A549 (cell line): ENCODE data around the gene PSD2. TPM values are rescaled to one million over a fixed set of nuclear protein-coding genes. Genes with fewer than 3 reads are reported as not detected.

Source experiments
- ATAC-seq, 2 experiments: fragments of 200-7000 bp in 1 of 2; fragments of >200 bp in 1 of 2; cut with Nextera tagmentation in 1 of 2; cut with Tn5 transposase in 1 of 2; 3 replicates each; pipeline versions ENCODE4 v1.8.0 to v1.9.1; 2018 to 2020; ENCODE audit warnings: mild to moderate bottlenecking in 1 of 2, moderate library complexity in 1 of 2
- CTCF ChIA-PET: fragments of 300-600 bp; sonication (Branson Sonifier 250); formaldehyde crosslinking; extraction: SDS; loops from one replicate; lab custom pipeline; 2021; ENCODE audit warnings: antibody characterized with exemption, inconsistent platforms; lab: Yijun Ruan, JAX
- POLR2A ChIA-PET: fragments of 350-600 bp; formaldehyde crosslinking; extraction: SDS; loops from one replicate; lab custom pipeline; 2021; ENCODE audit warnings: antibody characterized with exemption, inconsistent platforms; lab: Yijun Ruan, JAX
- DNase-seq, 2 experiments: peaks; one replicate each; pipeline versions ENCODE4 v3.0.0 to v3.0.0-alpha.2; 2011 to 2016; ENCODE audit warnings: low read depth in 1 of 2, low spot score in 1 of 2
- FAIRE-seq: peaks from 2 replicates; lab custom pipeline; 2011; peaks lifted over from hg19 to GRCh38; lab: Jason Lieb, UNC
- H3K27ac ChIP-seq, 2 experiments: fragments of >200 bp; sonication (Bioruptor Twin); formaldehyde crosslinking; 3 replicates each; pipeline ENCODE4 v1.5.1; 2016 to 2017
- H3K4me1 ChIP-seq: fragments of >200 bp; sonication (Bioruptor Twin); formaldehyde crosslinking; 3 replicates; pipeline ENCODE4 v1.6.1; 2016
- H3K4me2 ChIP-seq: fragments of >200 bp; sonication (Bioruptor Twin); formaldehyde crosslinking; 3 replicates; pipeline ENCODE4 v1.6.1; 2016
- H3K4me3 ChIP-seq: fragments of >200 bp; sonication (Bioruptor Twin); formaldehyde crosslinking; 3 replicates; pipeline ENCODE4 v1.5.1; 2016
- H3K9me3 ChIP-seq: fragments of >200 bp; sonication (Bioruptor Twin); formaldehyde crosslinking; 3 replicates; pipeline ENCODE4 v1.6.1; 2016
- BHLHE40 ChIP-seq: IDR thresholded peaks from 2 replicates; pipeline ENCODE4 v1.6.1; 2012; ENCODE audit warnings: low read depth, low read length, inconsistent platforms
- CBX2 ChIP-seq: fragments of 200-600 bp; sonication (generic); IDR thresholded peaks from 2 replicates; pipeline ENCODE4 v1.6.1; 2016; ENCODE audit warnings: low read depth, mild to moderate bottlenecking, borderline replicate concordance
- CHD2 ChIP-seq: fragments of 150-350 bp; IDR thresholded peaks from 2 replicates; pipeline ENCODE4 v1.6.1; 2014; ENCODE audit warnings: low read length; ENCODE audit not compliant: partially characterized antibody
- FOSL2 ChIP-seq, 2 experiments: fragments of 450-650 bp in 1 of 2; fragments of >200 bp in 1 of 2; sonication (Bioruptor Twin) in 1 of 2; formaldehyde crosslinking; IDR thresholded peaks; 2 replicates each; pipeline versions ENCODE4 v1.5.0 to v1.6.1; 2016 to 2020; ENCODE audit warnings: mild to moderate bottlenecking in 1 of 2, moderate library complexity in 1 of 2
- FOXS1 ChIP-seq: fragments of 250-450 bp; sonication (Bioruptor Pico); IDR thresholded peaks from 2 replicates; pipeline ENCODE4 v1.5.0; 2020; ENCODE audit warnings: mild to moderate bottlenecking, moderate library complexity
- HDAC2 ChIP-seq: fragments of 200-600 bp; sonication (generic); IDR thresholded peaks from 2 replicates; pipeline ENCODE4 v1.6.1; 2016
- HOXA7 ChIP-seq: fragments of 250-450 bp; sonication (Bioruptor Pico); IDR thresholded peaks from 2 replicates; pipeline ENCODE4 v1.5.0; 2020; ENCODE audit warnings: mild to moderate bottlenecking, moderate library complexity
- HOXB5 ChIP-seq: fragments of 250-450 bp; sonication (Bioruptor Pico); IDR thresholded peaks from 2 replicates; pipeline ENCODE4 v1.5.0; 2020; ENCODE audit warnings: mild to moderate bottlenecking, moderate library complexity
- PBX3 ChIP-seq: IDR thresholded peaks from 2 replicates; pipeline ENCODE4 v1.6.1; 2012
- POLR2AphosphoS2 ChIP-seq: conservative IDR thresholded peaks from 2 replicates; pipeline ENCODE4 v1.6.1; 2012; ENCODE audit warnings: low read length, improper control_type of control experiment, inconsistent platforms
- RNF2 ChIP-seq: fragments of 200-600 bp; sonication (generic); IDR thresholded peaks from 2 replicates; pipeline ENCODE4 v1.6.1; 2016; ENCODE audit warnings: low read depth, mild to moderate bottlenecking, antibody characterized with exemption, moderate library complexity, borderline replicate concordance
- TFCP2L1 ChIP-seq: fragments of 250-450 bp; sonication (Bioruptor Pico); IDR thresholded peaks from 2 replicates; pipeline ENCODE4 v1.5.0; 2021; ENCODE audit warnings: mild to moderate bottlenecking
- ZFP36 ChIP-seq: fragments of 450-650 bp; IDR thresholded peaks from 2 replicates; pipeline ENCODE4 v1.6.1; 2014; ENCODE audit warnings: borderline replicate concordance; ENCODE audit not compliant: partially characterized antibody
- ZNF302 ChIP-seq: fragments of 250-450 bp; sonication (Bioruptor Pico); IDR thresholded peaks from 2 replicates; pipeline ENCODE4 v1.9.0; 2021; ENCODE audit warnings: inconsistent platforms, mild to moderate bottlenecking, moderate library complexity
- WGBS: methylation state at CpG from one replicate; pipeline ENCODE4 v1.1.6; 2017; ENCODE audit errors: missing lambda C conversion rate; 5-methylcytosine and 5-hydroxymethylcytosine counted together
- polyA plus RNA-seq, 4 experiments: library from polyadenylated mRNA; depleted of rRNA in 3 of 4; stranded (reverse); fragments of >200 nt; fragmentation: RNase III in 1 of 4; extraction: RNeasy Plus Mini Kit Qiagen cat#74134 plus additional on column Dnase treatment in 1 of 4; gene quantifications; 2 replicates in 3 of 4; 3 replicates in 1 of 4; pipeline ENCODE4 v1.2.3, GENCODE V29; 2011 to 2017
- TF ChIP-seq, protein P1 (sequence below): fragments of 200-600 bp; sonication (generic); IDR thresholded peaks from 2 replicates; pipeline ENCODE4 v1.6.1; 2016; ENCODE audit warnings: antibody characterized with exemption, mild to moderate bottlenecking, moderate library complexity
- TF ChIP-seq, protein P2 (sequence below): fragments of 250-450 bp; sonication (Bioruptor Pico); IDR thresholded peaks from 2 replicates; pipeline ENCODE4 v1.5.0; 2021; ENCODE audit warnings: mild to moderate bottlenecking, moderate library complexity, borderline replicate concordance
- TF ChIP-seq, protein P3 (sequence below): IDR thresholded peaks from 2 replicates; pipeline ENCODE4 v1.6.1; 2012; ENCODE audit warnings: low read depth, borderline replicate concordance

The PSD2 gene
- polyA plus RNA-seq, 2 of the 4 experiments (the other 2 are of a cell fraction) = 0.05 TPM; not detected in 1

DNA sequence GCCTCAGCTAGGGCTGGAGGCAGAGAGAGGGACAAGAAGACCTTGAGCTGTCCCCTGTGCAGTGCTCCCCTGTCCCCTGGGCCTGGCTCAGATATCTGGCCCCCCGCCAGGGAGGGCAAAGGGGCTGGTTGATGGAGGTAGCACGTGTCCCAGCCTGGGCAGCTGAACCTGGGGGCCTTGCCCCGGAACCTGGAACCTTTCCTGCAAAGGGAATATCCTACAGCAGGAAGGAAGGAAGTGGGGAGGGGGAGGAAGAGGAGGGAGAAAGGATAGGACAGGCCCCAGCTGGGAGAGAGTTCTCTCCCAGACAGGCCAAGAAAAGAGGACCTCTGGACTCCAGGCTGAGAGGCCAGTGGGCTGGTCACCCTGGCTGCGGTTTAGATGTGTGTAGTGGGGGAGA, 27.6 kb upstream of the PSD2 start (continued):
- TF ChIP-seq, protein P1, sequence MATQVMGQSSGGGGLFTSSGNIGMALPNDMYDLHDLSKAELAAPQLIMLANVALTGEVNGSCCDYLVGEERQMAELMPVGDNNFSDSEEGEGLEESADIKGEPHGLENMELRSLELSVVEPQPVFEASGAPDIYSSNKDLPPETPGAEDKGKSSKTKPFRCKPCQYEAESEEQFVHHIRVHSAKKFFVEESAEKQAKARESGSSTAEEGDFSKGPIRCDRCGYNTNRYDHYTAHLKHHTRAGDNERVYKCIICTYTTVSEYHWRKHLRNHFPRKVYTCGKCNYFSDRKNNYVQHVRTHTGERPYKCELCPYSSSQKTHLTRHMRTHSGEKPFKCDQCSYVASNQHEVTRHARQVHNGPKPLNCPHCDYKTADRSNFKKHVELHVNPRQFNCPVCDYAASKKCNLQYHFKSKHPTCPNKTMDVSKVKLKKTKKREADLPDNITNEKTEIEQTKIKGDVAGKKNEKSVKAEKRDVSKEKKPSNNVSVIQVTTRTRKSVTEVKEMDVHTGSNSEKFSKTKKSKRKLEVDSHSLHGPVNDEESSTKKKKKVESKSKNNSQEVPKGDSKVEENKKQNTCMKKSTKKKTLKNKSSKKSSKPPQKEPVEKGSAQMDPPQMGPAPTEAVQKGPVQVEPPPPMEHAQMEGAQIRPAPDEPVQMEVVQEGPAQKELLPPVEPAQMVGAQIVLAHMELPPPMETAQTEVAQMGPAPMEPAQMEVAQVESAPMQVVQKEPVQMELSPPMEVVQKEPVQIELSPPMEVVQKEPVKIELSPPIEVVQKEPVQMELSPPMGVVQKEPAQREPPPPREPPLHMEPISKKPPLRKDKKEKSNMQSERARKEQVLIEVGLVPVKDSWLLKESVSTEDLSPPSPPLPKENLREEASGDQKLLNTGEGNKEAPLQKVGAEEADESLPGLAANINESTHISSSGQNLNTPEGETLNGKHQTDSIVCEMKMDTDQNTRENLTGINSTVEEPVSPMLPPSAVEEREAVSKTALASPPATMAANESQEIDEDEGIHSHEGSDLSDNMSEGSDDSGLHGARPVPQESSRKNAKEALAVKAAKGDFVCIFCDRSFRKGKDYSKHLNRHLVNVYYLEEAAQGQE = no peak
- TF ChIP-seq POLR2AphosphoS2 (no peak), ZFP36 (no peak), HDAC2 (no peak), CBX2 (no peak), PBX3 (no peak), HOXA7 (CRISPR knock-in tag) (no peak), HOXB5 (CRISPR knock-in tag) (no peak)

GRCh38 chr5:139768807-139769465, 26.7 kb upstream of the PSD2 start:
- Histone ChIP-seq H3K9me3 (no peaks in the 10 kb centered on the region), H3K4me3 (no peak overlapping the region), H3K4me2 (no peak overlapping the region), H3K4me1 (no peaks in the 10 kb centered on the region), H3K27ac (no peak overlapping the region)
- no peak for ATAC-seq
- CTCF ChIA-PET = interaction anchor here (0.9 to 9.0 kb wide), 9 partner anchors 9 to 347 kb away, joined by 3 to 267 read pairs (median 5); no protein-coding TSS in a partner anchor
- DNase-seq = no peak
- POLR2A ChIA-PET = no interaction called here
- WGBS = 80% methylated on average over 7 of the region's 7 CpGs
- TF ChIP-seq, protein P2, sequence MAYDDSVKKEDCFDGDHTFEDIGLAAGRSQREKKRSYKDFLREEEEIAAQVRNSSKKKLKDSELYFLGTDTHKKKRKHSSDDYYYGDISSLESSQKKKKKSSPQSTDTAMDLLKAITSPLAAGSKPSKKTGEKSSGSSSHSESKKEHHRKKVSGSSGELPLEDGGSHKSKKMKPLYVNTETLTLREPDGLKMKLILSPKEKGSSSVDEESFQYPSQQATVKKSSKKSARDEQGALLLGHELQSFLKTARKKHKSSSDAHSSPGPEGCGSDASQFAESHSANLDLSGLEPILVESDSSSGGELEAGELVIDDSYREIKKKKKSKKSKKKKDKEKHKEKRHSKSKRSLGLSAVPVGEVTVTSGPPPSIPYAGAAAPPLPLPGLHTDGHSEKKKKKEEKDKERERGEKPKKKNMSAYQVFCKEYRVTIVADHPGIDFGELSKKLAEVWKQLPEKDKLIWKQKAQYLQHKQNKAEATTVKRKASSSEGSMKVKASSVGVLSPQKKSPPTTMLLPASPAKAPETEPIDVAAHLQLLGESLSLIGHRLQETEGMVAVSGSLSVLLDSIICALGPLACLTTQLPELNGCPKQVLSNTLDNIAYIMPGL (CRISPR knock-in tag) = no peak
- TF ChIP-seq RNF2 (no peak), PBX3 (no peak), BHLHE40 (no peak), FOSL2 (IDR thresholded peaks at IDR 0.05) (no peak), FOSL2 (CRISPR knock-in tag; IDR thresholded peaks at IDR 0.05) (peak; percentile 27; the same call in 1 of the 2 replicates)
- FAIRE-seq = no peak

DNA sequence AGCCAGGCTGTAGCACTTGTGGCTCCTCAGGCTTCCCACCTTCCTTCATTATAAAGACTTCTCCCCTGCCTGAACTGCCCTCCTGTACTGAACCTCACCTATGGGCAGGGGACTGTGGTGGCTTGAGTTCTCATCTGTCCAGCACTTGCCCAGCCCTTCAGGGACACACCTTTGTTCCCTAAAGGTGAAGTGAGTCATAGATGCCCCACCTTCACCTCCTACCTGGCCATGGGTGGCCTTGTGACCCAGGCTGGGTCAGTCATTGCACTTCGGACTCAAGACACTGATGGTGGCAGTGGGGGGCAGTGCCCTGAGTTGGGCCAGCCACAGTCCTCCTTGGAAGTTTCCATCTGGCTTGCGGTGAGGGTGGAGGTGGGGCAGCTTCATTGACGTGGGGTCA, 26.1 kb upstream of the PSD2 start:
- ChIA-PET CTCF (interaction anchor here (0.9 to 9.0 kb wide), 10 partner anchors 8 to 341 kb away, joined by 3 to 267 read pairs (median 4); no protein-coding TSS in a partner anchor), POLR2A (no interaction called here)
- Histone ChIP-seq H3K4me1 (no peaks in the 10 kb centered on the region), H3K27ac (no peak overlapping the region), H3K4me2 (no peak overlapping the region), H3K9me3 (no peaks in the 10 kb centered on the region), H3K4me3 (no peak overlapping the region)
- FAIRE-seq (no peak), DNase-seq (no peak), ATAC-seq (no peak)
- WGBS = 68% methylated on average over 2 of the region's 3 CpGs
- no peak for TF ChIP-seq CHD2
- TF ChIP-seq FOSL2 (IDR thresholded peaks at IDR 0.05) = no peak
- TF ChIP-seq FOSL2 (CRISPR knock-in tag; IDR thresholded peaks at IDR 0.05) = no peak
- TF ChIP-seq ZNF302 (CRISPR knock-in tag) = no peak
- TF ChIP-seq, protein P3, sequence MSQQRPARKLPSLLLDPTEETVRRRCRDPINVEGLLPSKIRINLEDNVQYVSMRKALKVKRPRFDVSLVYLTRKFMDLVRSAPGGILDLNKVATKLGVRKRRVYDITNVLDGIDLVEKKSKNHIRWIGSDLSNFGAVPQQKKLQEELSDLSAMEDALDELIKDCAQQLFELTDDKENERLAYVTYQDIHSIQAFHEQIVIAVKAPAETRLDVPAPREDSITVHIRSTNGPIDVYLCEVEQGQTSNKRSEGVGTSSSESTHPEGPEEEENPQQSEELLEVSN = no peak
- TF ChIP-seq, protein P2 (CRISPR knock-in tag) = no peak
- no peak for TF ChIP-seq TFCP2L1 (CRISPR knock-in tag)
- TF ChIP-seq FOXS1 = no peak
- TF ChIP-seq BHLHE40 = no peak
